Measurements from ENCODE around the gene IFT57. TPM values are rescaled to one million over a fixed set of nuclear protein-coding genes. Genes with fewer than 3 reads are reported as not detected.

The IFT57 gene
- total and polyA plus RNA-seq, 10 of the 15 experiments (the other 5 are each of a cell fraction or from before 2014, with no cell fraction given), result 1.8 to 25.0 (median 7.5) TPM

- SMC1A ChIA-PET (ENCODE audit: uncharacterized antibody, unreplicated experiment), result interaction anchor here (0.9 kb wide), 1 partner anchor 12 kb away, joined by 3 read pairs; no protein-coding TSS in a partner anchor
- TF ChIP-seq ZBTB11 (CRISPR knock-in tag; IDR thresholded peaks at IDR 0.05), result no peak
- TF ChIP-seq, protein P1, sequence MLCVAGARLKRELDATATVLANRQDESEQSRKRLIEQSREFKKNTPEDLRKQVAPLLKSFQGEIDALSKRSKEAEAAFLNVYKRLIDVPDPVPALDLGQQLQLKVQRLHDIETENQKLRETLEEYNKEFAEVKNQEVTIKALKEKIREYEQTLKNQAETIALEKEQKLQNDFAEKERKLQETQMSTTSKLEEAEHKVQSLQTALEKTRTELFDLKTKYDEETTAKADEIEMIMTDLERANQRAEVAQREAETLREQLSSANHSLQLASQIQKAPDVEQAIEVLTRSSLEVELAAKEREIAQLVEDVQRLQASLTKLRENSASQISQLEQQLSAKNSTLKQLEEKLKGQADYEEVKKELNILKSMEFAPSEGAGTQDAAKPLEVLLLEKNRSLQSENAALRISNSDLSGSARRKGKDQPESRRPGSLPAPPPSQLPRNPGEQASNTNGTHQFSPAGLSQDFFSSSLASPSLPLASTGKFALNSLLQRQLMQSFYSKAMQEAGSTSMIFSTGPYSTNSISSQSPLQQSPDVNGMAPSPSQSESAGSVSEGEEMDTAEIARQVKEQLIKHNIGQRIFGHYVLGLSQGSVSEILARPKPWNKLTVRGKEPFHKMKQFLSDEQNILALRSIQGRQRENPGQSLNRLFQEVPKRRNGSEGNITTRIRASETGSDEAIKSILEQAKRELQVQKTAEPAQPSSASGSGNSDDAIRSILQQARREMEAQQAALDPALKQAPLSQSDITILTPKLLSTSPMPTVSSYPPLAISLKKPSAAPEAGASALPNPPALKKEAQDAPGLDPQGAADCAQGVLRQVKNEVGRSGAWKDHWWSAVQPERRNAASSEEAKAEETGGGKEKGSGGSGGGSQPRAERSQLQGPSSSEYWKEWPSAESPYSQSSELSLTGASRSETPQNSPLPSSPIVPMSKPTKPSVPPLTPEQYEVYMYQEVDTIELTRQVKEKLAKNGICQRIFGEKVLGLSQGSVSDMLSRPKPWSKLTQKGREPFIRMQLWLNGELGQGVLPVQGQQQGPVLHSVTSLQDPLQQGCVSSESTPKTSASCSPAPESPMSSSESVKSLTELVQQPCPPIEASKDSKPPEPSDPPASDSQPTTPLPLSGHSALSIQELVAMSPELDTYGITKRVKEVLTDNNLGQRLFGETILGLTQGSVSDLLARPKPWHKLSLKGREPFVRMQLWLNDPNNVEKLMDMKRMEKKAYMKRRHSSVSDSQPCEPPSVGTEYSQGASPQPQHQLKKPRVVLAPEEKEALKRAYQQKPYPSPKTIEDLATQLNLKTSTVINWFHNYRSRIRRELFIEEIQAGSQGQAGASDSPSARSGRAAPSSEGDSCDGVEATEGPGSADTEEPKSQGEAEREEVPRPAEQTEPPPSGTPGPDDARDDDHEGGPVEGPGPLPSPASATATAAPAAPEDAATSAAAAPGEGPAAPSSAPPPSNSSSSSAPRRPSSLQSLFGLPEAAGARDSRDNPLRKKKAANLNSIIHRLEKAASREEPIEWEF (IDR thresholded peaks at IDR 0.05; ENCODE audit: insufficient replicate concordance, low read depth, low read length), result no peak
- TF ChIP-seq BRCA1 (IDR thresholded peaks at IDR 0.05; ENCODE audit: low read depth, low read length), result no peak
- TF ChIP-seq FOXM1 (IDR thresholded peaks at IDR 0.05; ENCODE audit: low read depth, low read length), result no peak
- no peak for TF ChIP-seq POLR2AphosphoS2 (IDR thresholded peaks at IDR 0.05; ENCODE audit: low read depth, low read length)
- TF ChIP-seq, protein P2, sequence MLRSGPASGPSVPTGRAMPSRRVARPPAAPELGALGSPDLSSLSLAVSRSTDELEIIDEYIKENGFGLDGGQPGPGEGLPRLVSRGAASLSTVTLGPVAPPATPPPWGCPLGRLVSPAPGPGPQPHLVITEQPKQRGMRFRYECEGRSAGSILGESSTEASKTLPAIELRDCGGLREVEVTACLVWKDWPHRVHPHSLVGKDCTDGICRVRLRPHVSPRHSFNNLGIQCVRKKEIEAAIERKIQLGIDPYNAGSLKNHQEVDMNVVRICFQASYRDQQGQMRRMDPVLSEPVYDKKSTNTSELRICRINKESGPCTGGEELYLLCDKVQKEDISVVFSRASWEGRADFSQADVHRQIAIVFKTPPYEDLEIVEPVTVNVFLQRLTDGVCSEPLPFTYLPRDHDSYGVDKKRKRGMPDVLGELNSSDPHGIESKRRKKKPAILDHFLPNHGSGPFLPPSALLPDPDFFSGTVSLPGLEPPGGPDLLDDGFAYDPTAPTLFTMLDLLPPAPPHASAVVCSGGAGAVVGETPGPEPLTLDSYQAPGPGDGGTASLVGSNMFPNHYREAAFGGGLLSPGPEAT (IDR thresholded peaks at IDR 0.05; ENCODE audit: low read depth), result no peak
- TF ChIP-seq, protein P3, sequence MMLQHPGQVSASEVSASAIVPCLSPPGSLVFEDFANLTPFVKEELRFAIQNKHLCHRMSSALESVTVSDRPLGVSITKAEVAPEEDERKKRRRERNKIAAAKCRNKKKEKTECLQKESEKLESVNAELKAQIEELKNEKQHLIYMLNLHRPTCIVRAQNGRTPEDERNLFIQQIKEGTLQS (IDR thresholded peaks at IDR 0.05; ENCODE audit: borderline replicate concordance, extremely low read depth, low read depth, low read length), result no peak
- H3K36me3 ChIP-seq (ENCODE audit: control insufficient read depth in 2 of 2, insufficient read depth in 2 of 2, low read length in 1 of 2), result no peaks in the 10 kb centered on the region
- no peaks in the 10 kb centered on the region for H4K20me1 ChIP-seq (ENCODE audit: control insufficient read depth, insufficient read depth)
- H3K27ac ChIP-seq (ENCODE audit: control insufficient read depth, insufficient read depth), result no peak overlapping the region
- POLR2A ChIA-PET, result no interaction called here
- BruUV-seq (replicated peaks), result no TSS peak
- H2AFZ ChIP-seq (ENCODE audit: control insufficient read depth, low read depth, low read length), result no peak overlapping the region
- DNase-seq (ENCODE audit: low read depth, low spot score), result no peak
- H3K9ac ChIP-seq (ENCODE audit: control insufficient read depth, insufficient read depth, low read length), result no peak overlapping the region
- H3K9me3 ChIP-seq (replicated peaks; ENCODE audit: control insufficient read depth, insufficient read depth, low read length), result peaks cover 2% of the 10 kb centered on the region; the same call in 2 of the 3 replicates
- in situ Hi-C loops (cut with MboI) (no loop called here), intact Hi-C loops (cut with micrococcal nuclease; ENCODE audit: unreplicated experiment) (no loop called here)
- H3K4me2 ChIP-seq (ENCODE audit: control insufficient read depth, insufficient read depth), result no peak overlapping the region
- no peak for FAIRE-seq
- H3K79me2 ChIP-seq (ENCODE audit: control insufficient read depth, insufficient read depth, low read length), result no peaks in the 10 kb centered on the region
- no peak for ATAC-seq
- CTCF ChIA-PET, result interaction anchor here (1.4 kb wide), 1 partner anchor 22 kb away, joined by 4 read pairs; no protein-coding TSS in a partner anchor
- 99% methylated on average over 3 of the region's 3 CpGs for WGBS (ENCODE audit: insufficient coverage, insufficient replicate concordance, low lambda C conversion rate, missing lambda C conversion rate)
- no peak overlapping the region for H3K4me3 ChIP-seq
- H3K27me3 ChIP-seq (replicated peaks in 1 of 2; ENCODE audit: control insufficient read depth in 2 of 2, insufficient read depth in 2 of 2, low read length in 1 of 2), result no peaks in the 10 kb centered on the region
- RAD21 ChIA-PET (ENCODE audit: unreplicated experiment), result no interaction called here
- H3K4me1 ChIP-seq (ENCODE audit: control insufficient read depth, insufficient read depth, low read length), result no peaks in the 10 kb centered on the region
Measured at GRCh38 chr3:108184824-108185223, 37.4 kb downstream of the IFT57 start.
